CD4-positive, alpha-beta T cell treated with Interleukin-15 for 1 hour (primary cell): ENCODE results near the gene SUSD1.

Experiments used
- DNase-seq: peaks from one replicate; pipeline ENCODE4 v3.0.0-alpha.2; 2020

Gene SUSD1

DNA sequence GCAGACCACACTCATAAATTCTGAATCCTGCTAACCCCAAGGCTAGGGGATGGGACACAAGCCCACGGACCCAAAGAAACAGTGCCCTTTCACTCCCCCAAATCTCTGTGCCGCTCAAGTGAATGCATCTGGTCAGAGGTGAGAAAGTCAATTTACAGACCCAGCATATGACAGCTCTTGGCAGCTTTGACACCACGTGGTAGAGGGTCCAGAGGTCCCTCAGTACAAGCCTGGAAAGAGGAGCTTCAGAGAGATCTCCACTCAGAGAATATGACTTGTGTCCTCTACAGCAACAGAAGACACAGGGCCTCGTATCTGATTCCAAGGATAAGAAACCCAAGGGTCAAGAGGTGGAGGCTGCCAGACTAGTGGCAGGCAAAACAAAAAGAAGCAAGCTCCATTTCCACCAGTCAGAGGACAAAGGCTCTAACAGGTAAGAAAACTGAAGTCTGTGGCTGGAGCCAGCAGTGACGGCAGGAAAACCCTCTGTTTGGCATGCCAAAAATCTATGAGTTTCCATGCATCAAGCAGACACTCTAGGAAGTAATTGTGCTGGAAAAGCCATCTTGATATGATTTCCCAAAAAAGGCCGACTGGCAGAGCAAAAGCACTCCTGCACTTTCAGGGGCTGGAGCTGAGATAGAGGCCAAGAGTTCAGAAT, 139.8 kb downstream of the SUSD1 start:
- DNase-seq: no peak

- DNase-seq: no peak
Measured at GRCh38 chr9:112034216-112034611, 140.9 kb downstream of the SUSD1 start.

- no peak for DNase-seq
Measured at GRCh38 chr9:112033237-112034215, 141.6 kb downstream of the SUSD1 start.

- DNase-seq: no peak
Measured at GRCh38 chr9:112032743-112033142, 142.4 kb downstream of the SUSD1 start.

DNA sequence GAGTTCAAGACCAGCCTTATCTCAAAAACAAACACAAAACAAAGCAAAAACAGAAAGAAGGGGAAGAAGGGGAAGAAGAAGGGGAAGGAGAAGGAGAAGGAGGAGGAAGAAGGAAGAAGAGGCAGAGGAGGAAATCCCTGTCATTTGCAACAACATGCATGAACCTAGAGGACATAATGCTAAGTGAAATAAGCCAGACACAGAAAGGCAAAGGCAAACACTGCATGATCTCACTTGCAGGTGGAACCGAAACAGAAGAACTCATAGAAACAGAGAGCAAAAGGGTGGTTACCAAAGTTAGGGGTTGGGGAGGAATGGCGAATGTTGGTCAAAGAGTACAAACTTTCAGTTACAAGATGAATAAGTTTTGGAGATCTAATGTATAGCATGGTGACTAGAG, 143.1 kb downstream of the SUSD1 start:
- DNase-seq: no peak

- no peak for DNase-seq
Measured at GRCh38 chr9:112031400-112031799, 143.7 kb downstream of the SUSD1 start.

- DNase-seq: peak; percentile 21
Measured at GRCh38 chr9:112029921-112030444, 145.1 kb downstream of the SUSD1 start.

- DNase-seq: no peak
Measured at GRCh38 chr9:112028242-112029221, 146.6 kb downstream of the SUSD1 start.

DNA sequence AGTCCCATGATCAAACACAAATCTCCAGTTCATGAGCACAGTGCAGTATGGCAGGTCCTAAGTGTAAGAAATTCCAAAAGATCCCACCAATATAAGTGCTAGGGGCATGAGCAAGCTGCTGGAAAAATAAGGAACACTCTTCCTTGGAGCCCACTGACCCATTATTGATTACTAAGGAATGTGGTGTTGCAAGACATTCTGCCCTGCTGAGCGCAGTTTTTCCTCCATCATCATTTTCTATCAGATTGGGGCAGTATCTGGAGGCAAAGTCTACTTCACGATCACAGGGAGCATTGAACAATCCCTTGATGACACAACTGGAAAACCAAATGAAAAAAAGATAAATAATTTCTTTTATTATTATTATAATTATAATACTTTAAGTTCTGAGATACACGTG, 149.2 kb downstream of the SUSD1 start:
- DNase-seq: no peak

DNA sequence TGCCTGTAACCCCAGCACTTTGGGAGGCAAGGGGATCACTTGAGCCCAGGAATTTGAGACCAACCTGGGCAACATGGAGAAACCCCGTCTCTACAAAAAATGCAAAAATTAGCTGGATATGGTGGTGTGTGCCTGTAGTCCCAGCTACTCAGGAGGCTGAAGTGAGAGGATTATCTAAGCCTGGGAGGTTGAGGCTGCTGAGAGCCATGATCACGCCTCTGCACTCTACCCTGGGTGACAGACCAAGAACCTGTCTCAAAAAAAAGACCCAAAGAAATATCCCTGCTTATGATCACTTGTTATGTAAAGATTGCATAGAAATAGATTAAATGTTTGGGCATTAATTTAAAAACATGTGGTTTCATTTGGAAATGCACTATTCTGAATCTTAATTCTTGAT, 153.4 kb downstream of the SUSD1 start:
- no peak for DNase-seq

GRCh38 chr9:112020680-112021596, 154.2 kb downstream of the SUSD1 start:
- DNase-seq: no peak

- DNase-seq: no peak
Measured at GRCh38 chr9:112017878-112018277, 157.2 kb downstream of the SUSD1 start.

DNA sequence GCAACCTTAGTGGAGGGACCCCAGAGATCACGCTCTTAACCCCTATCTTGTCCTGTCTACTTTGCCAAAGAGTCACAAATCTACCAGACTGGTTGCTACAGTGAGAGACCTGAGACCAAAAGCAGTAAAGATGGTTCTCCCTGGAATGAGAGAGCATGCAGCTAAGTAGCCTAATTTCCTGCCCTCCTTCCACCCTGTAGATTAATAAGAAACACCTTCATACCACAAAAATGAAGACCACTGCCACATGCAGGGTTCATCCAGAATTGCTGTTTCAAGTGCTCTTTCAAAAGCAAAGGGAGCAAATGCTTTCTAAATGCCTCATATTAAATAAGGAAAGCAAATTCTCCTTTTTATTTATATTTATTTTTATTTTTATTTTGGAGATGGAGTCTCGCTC, 159.4 kb downstream of the SUSD1 start:
- DNase-seq: no peak

DNA sequence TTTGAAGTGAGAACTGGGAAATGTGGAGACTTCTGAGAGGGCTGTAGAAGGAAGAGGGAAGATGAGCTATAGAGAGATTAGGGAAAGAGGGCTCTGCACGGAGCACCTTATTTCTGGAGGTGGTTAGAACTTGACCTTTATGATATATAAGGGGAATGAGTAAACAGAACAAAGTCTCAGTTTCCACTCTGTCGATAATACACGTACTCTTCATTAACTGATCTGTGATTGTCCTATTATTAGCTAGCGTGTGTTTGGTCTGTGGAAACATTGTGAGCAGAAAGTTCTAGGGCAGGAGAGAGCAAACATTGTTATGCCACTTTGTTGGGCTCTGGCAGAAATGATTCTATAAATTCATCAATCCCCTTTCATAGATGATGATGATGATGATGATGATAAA, 159.9 kb downstream of the SUSD1 start:
- no peak for DNase-seq

DNA sequence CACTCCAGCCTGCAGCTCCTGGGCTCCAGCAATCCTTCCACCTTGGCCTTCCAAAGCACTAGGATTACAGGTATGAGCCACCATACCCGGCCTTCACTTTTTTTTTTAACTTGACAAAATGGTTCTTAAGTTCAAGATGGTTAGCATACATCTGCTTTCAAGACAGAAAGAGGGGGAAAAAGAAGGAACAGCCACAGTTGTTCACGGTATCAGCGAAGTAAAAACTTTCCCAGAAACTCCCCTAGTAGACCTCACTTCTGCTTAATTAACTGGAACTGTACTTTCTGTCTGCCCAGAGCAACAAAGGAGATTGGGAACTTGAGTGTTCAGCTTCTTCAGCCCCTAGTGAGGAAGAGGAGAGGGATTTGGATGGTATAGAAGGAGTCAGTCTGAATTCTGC, 161.8 kb downstream of the SUSD1 start:
- DNase-seq: no peak

GRCh38 chr9:112012026-112012902, 162.8 kb downstream of the SUSD1 start:
- DNase-seq: peak; percentile 21

DNA sequence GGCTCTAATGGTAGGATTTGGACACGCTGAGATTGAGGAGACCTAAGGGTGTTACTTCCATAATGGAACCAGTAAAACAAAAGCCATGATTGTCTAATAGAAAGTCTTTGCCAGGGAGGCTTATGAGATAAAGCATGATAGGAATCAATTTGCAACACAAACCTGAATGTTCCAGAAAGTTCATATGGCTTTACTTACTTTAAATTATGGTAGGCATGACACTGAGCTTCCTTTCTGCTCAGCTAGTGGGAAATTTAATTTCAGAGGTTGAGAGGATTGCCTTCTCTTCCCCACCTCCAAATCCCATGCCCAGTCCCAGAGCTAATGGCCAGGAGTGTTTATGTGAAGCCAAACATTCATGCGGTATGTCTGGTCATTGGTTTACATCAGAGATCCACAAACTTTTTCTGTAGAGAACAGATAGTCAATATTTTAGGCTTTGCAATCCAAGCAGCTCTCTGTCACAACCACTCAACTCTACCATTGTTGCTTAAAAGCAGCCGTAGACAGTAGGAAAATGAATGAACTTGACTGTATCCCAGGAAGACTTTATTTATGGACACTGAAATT, 164.0 kb downstream of the SUSD1 start:
- DNase-seq: no peak

GRCh38 chr9:112010537-112010936, 164.6 kb downstream of the SUSD1 start:
- no peak for DNase-seq

DNA sequence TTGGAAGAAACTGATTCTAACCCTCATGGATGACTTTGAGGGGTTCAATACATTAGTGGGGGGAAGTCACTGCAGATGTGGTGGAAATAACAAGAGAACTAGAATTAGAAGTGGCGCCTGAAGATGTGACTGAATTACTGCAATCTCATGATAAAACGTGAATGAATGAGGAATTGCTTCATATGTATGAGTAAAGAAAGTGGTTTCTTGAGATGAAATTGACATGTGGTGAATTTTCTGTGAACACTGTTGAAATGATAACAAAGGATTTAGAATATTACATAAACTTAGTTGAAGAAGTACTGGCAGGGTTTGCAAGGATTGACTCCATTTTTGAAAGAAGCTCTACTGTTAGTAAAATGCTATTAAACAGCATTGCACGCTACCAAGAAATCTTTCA, 165.4 kb downstream of the SUSD1 start:
- DNase-seq: no peak

DNA sequence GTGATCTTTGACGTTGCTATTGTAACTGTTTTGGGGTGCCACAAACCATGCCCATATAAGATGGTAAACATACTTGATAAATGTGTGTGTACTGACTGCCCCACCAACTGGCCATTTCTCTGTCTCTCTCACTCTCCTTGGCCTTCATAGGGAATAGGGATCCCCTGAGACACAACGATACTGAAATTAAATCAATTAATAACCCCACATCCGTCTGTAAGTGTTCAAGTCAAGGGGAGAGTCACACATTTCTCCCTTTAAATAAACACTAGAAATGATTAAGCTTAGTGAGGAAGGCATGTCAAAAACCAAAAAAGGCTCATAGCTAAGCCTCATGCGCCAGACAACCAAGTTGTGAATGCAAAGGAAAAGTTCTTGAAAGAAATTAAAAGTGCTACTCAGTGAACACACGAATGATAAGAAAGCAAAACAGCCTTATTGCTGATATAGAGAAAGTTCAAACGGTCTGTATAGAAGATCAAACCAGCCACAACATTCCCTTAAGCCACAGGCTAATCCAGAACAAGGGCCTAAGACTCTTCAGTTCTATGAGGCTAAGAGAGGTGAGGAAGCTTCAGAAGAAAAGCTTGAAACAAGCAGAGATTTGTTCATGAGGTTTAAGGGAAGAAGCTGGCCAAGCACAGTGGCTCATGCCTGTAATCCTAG, 167.4 kb downstream of the SUSD1 start:
- no peak for DNase-seq
